Endothelial cell of umbilical vein (primary cell): ENCODE measurements around the gene FAM168A. TPM values are rescaled to one million over a fixed set of nuclear protein-coding genes. Genes with fewer than 3 reads are reported as not detected.

ENCODE experiments used
- BruUV-seq: library from RNA; stranded (reverse); fragments of 400-500 nt; replicated peaks from 2 replicates; lab custom pipeline; 2021; lab: Mats Ljungman, UMichigan
- CTCF ChIA-PET: fragments of 300-600, 350-600 bp; sonication (Branson Sonifier 250); formaldehyde crosslinking; loops from one replicate; lab custom pipeline; 2021; ENCODE audit warnings: antibody characterized with exemption, inconsistent platforms; lab: Charles Lee
- POLR2A ChIA-PET: fragments of 300-600, 350-600 bp; sonication (Branson Sonifier 250); formaldehyde crosslinking; loops from one replicate; lab custom pipeline; 2021; ENCODE audit warnings: antibody characterized with exemption, inconsistent platforms; lab: Charles Lee
- DNase-seq: peaks from one replicate; pipeline ENCODE4 v3.0.0-alpha.2; 2011; ENCODE audit warnings: low read depth, low spot score
- FAIRE-seq: peaks from 2 replicates; lab custom pipeline; 2011; peaks lifted over from hg19 to GRCh38; lab: Jason Lieb, UNC
- H2AFZ ChIP-seq: 2 replicates; pipeline ENCODE4 v1.6.0; 2012; ENCODE audit warnings: low read depth, low read length, control low read depth, inconsistent platforms
- H3K27ac ChIP-seq: 2 replicates; pipeline ENCODE4 v1.5.1; 2011; ENCODE audit warnings: low read depth, mild to moderate bottlenecking, control low read depth, low read length, moderate library complexity; ENCODE audit not compliant: insufficient read depth
- H3K27me3 ChIP-seq, 2 experiments: 2 replicates each; pipeline versions ENCODE4 v1.6.0 to v1.6.1; 2011; ENCODE audit warnings: low read length in 2 of 2, mixed read lengths in 1 of 2; ENCODE audit not compliant: control insufficient read depth in 2 of 2, insufficient read depth in 2 of 2
- H3K36me3 ChIP-seq, 2 experiments: 2 replicates in 1 of 2; 3 replicates in 1 of 2; pipeline ENCODE4 v1.5.1; 2011; ENCODE audit warnings: low read length in 2 of 2, mild to moderate bottlenecking in 1 of 2, moderate library complexity in 1 of 2; ENCODE audit not compliant: control insufficient read depth in 2 of 2, insufficient read depth in 2 of 2; ENCODE audit errors: extremely low read depth in 1 of 2
- H3K4me1 ChIP-seq: 3 replicates; pipeline ENCODE4 v1.5.1; 2011; ENCODE audit warnings: mild to moderate bottlenecking, low read length; ENCODE audit not compliant: control insufficient read depth, insufficient read depth; ENCODE audit errors: extremely low read depth
- H3K4me2 ChIP-seq: 2 replicates; pipeline ENCODE4 v1.6.1; 2011; ENCODE audit warnings: low read length, control low read depth, mixed read lengths; ENCODE audit not compliant: insufficient read depth
- H3K4me3 ChIP-seq, 3 experiments: fragments of 200-600 bp in 1 of 3; sonication (generic), shearing (Covaris generic) in 1 of 3; replicated peaks in 1 of 3; 2 replicates each; pipeline ENCODE4 v1.5.1; 2011 to 2016; ENCODE audit warnings: control low read depth in 3 of 3, low read length in 3 of 3, mild to moderate bottlenecking in 2 of 3, inconsistent platforms in 1 of 3, low read depth in 1 of 3, moderate library complexity in 1 of 3; ENCODE audit not compliant: insufficient read depth in 1 of 3
- H3K79me2 ChIP-seq: 2 replicates; pipeline ENCODE4 v1.6.0; 2012; ENCODE audit warnings: low read length, inconsistent platforms; ENCODE audit not compliant: control insufficient read depth, insufficient read depth
- H3K9ac ChIP-seq: replicated peaks from 2 replicates; pipeline ENCODE3; 2011; ENCODE audit warnings: low read length, control low read depth; ENCODE audit not compliant: insufficient read depth; ENCODE audit errors: extremely low read depth
- H3K9me1 ChIP-seq: replicated peaks from 3 replicates; pipeline ENCODE4 v1.6.0; 2011; ENCODE audit warnings: mild to moderate bottlenecking, low read length; ENCODE audit not compliant: control insufficient read depth, insufficient read depth; ENCODE audit errors: extremely low read depth
- H3K9me3 ChIP-seq: replicated peaks from 2 replicates; pipeline ENCODE4 v1.5.1; 2012; ENCODE audit warnings: low read length, inconsistent platforms; ENCODE audit not compliant: control insufficient read depth, insufficient read depth
- H4K20me1 ChIP-seq: replicated peaks from 2 replicates; pipeline ENCODE3; 2011; ENCODE audit warnings: mild to moderate bottlenecking, low read length; ENCODE audit not compliant: control insufficient read depth, insufficient read depth; ENCODE audit errors: extremely low read depth
- EZH2 ChIP-seq: IDR thresholded peaks from 2 replicates; pipeline ENCODE4 v1.6.1; 2012; ENCODE audit warnings: borderline replicate concordance, low read depth, mild to moderate bottlenecking, moderate library complexity, low read length, inconsistent platforms; ENCODE audit not compliant: severe bottlenecking
- FOS ChIP-seq: IDR thresholded peaks from 2 replicates; pipeline ENCODE4 v1.6.1; 2011; ENCODE audit warnings: mild to moderate bottlenecking, low read length, moderate library complexity, borderline replicate concordance; ENCODE audit not compliant: insufficient read depth
- GATA2 ChIP-seq: IDR thresholded peaks from 2 replicates; pipeline ENCODE4 v1.7.0; 2011; ENCODE audit warnings: low read depth, mild to moderate bottlenecking, moderate library complexity, mixed read lengths, low read length; ENCODE audit not compliant: insufficient read length, insufficient read depth
- JUN ChIP-seq: IDR thresholded peaks from 2 replicates; pipeline ENCODE4 v1.6.1; 2011; ENCODE audit warnings: borderline replicate concordance, low read depth; ENCODE audit not compliant: insufficient read length, insufficient read depth
- MYC ChIP-seq: IDR thresholded peaks from one replicate; pipeline ENCODE4 v1.6.1; 2011; ENCODE audit warnings: mild to moderate bottlenecking, low read depth, low read length
- POLR2A ChIP-seq: IDR thresholded peaks from 2 replicates; pipeline ENCODE4 v1.6.1; 2012; ENCODE audit warnings: low read depth, mild to moderate bottlenecking, control low read depth, low read length
- POLR2AphosphoS5 ChIP-seq: IDR thresholded peaks from 2 replicates; pipeline ENCODE4 v1.6.1; 2012; ENCODE audit warnings: low read depth, mild to moderate bottlenecking, control low read depth, low read length, moderate library complexity; ENCODE audit not compliant: insufficient read depth
- dilution Hi-C: fragments of 300-500 bp; cut with MboI; formaldehyde crosslinking; loops from one replicate; pipeline ENCODE4 v1.15.0; 2019; ENCODE audit warnings: low sequenced_read_pairs; ENCODE audit not compliant: extremely low pct_ligation_motif_present
- intact Hi-C: fragments of 100-400 bp; cut with micrococcal nuclease; formaldehyde crosslinking; loops from one replicate; pipeline ENCODE4 v1.10.0; 2022
- polyA plus RNA-seq, 4 experiments: library from polyadenylated mRNA; depleted of rRNA in 3 of 4; stranded (reverse) in 3 of 4; unstranded in 1 of 4; fragments of >200 nt; gene quantifications; 2 replicates each; pipeline versions ENCODE4 v1.2.1 to v1.2.3, GENCODE V29; 2011 to 2012; ENCODE audit warnings: missing spikeins in 1 of 4
- total RNA-seq: library from RNA; stranded (reverse); gene quantifications from 2 replicates; pipeline ENCODE4 v1.2.3, GENCODE V29; 2021
- TF ChIP-seq, protein P1 (sequence below): IDR thresholded peaks from 2 replicates; pipeline ENCODE4 v1.6.1; 2011; ENCODE audit not compliant: insufficient read depth, insufficient read length
- TF ChIP-seq, protein P2 (sequence below), 2 donors: IDR thresholded peaks; 1 replicate in 1 of 2; 2 replicates in 1 of 2; pipeline ENCODE4 v1.5.1; 2011; ENCODE audit warnings: low read length in 2 of 2, mild to moderate bottlenecking in 2 of 2, moderate library complexity in 2 of 2, control low read depth in 1 of 2, inconsistent platforms in 1 of 2, low read depth in 1 of 2; ENCODE audit not compliant: insufficient read depth in 1 of 2; ENCODE audit errors: extremely low read depth in 1 of 2

FAM168A gene
- total and polyA plus RNA-seq, 2 donors (not counting 3 experiments of a cell fraction or from before 2014, with no cell fraction given) = 17.0 to 20.5 TPM

DNA sequence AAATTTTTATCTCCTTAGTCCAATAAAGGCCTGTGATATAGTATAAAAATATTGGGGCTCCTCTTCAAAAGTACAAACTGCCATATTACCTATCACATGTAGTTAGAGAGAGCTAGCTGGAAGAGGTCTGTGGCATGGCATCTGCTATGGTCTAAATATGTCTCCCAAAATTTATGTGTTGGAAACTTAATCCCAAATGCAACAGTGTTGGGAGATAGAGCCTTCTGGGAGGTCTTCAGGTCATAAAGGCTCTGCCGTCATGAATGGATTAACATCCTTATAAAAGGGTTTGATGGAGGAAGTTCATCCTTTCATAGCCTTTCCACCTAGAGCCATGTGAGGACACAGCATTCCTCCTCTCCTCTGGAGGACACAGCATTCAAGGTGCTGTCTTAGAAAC, 116.3 kb downstream of the FAM168A start:
- ChIA-PET CTCF (interaction anchor here (1.1 to 3.9 kb wide), 3 partner anchors 25 to 143 kb away, joined by 3 to 83 read pairs (median 11); no protein-coding TSS in a partner anchor), POLR2A (no interaction called here)

DNA sequence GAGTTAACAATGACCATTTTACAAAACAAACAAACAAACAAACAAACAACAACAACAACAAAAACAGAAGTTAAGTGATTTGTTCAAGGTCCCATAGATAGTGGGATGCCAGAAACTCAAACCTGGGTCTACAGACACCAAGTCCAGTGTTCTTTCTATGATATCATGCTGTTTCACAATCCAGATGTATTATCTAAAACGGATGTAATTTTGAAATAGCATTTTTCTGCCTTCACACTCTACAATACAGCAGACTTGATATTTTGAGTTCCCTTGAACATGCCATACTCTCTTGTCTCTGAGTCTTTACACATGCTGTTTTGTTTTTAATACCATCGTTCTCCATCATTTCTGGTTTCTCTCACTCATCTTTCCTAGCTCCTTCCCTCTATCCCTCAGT, 117.2 kb downstream of the FAM168A start:
- Histone ChIP-seq H3K79me2 (no peaks in the 10 kb centered on the region), H3K4me2 (no peak overlapping the region), H3K9me1 (no peaks in the 10 kb centered on the region), H3K4me3 (no peak overlapping the region), H3K27ac (no peak overlapping the region), H3K9ac (no peak overlapping the region), H4K20me1 (no peaks in the 10 kb centered on the region), H2AFZ (no peak overlapping the region), H3K4me1 (no peaks in the 10 kb centered on the region), H3K36me3 (no peaks in the 10 kb centered on the region), H3K27me3 (no peaks in the 10 kb centered on the region), H3K9me3 (no peaks in the 10 kb centered on the region)
- DNase-seq = no peak
- TF ChIP-seq POLR2AphosphoS5 (no peak), FOS (no peak), EZH2 (no peak), JUN (no peak), GATA2 (no peak), POLR2A (no peak), MYC (no peak)
- TF ChIP-seq, protein P1, sequence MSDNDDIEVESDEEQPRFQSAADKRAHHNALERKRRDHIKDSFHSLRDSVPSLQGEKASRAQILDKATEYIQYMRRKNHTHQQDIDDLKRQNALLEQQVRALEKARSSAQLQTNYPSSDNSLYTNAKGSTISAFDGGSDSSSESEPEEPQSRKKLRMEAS = no peak
- TF ChIP-seq, protein P2, sequence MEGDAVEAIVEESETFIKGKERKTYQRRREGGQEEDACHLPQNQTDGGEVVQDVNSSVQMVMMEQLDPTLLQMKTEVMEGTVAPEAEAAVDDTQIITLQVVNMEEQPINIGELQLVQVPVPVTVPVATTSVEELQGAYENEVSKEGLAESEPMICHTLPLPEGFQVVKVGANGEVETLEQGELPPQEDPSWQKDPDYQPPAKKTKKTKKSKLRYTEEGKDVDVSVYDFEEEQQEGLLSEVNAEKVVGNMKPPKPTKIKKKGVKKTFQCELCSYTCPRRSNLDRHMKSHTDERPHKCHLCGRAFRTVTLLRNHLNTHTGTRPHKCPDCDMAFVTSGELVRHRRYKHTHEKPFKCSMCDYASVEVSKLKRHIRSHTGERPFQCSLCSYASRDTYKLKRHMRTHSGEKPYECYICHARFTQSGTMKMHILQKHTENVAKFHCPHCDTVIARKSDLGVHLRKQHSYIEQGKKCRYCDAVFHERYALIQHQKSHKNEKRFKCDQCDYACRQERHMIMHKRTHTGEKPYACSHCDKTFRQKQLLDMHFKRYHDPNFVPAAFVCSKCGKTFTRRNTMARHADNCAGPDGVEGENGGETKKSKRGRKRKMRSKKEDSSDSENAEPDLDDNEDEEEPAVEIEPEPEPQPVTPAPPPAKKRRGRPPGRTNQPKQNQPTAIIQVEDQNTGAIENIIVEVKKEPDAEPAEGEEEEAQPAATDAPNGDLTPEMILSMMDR (IDR thresholded peaks at IDR 0.05; ENCODE audit: extremely low read depth in 1 of 2, insufficient read depth in 1 of 2, low read depth in 1 of 2, low read length in 2 of 2) = no peak
- intact Hi-C loops = no loop called here
- POLR2A ChIA-PET = no interaction called here
- no TSS peak for BruUV-seq
- dilution Hi-C loops = no loop called here
- no peak for FAIRE-seq
- CTCF ChIA-PET = interaction anchor here (0.8 to 3.9 kb wide), 13 partner anchors 8 to 180 kb away, joined by 3 to 86 read pairs (median 11); no protein-coding TSS in a partner anchor

More for the DNA sequence above, 116.3 kb downstream of the FAM168A start:
- no peaks in the 10 kb centered on the region for H3K36me3 ChIP-seq
- dilution Hi-C loops (no loop called here), intact Hi-C loops (no loop called here)
- no peak overlapping the region for H3K9ac ChIP-seq
- DNase-seq = no peak
- no peak overlapping the region for H3K27ac ChIP-seq
- H3K9me1 ChIP-seq = no peaks in the 10 kb centered on the region
- no TSS peak for BruUV-seq
- H3K4me2 ChIP-seq = no peak overlapping the region
- no peaks in the 10 kb centered on the region for H3K27me3 ChIP-seq
- H3K4me3 ChIP-seq = no peak overlapping the region
- no peak for TF ChIP-seq POLR2AphosphoS5
- TF ChIP-seq FOS = no peak
- TF ChIP-seq GATA2 = no peak
- no peak for TF ChIP-seq POLR2A
- no peak for TF ChIP-seq JUN
- TF ChIP-seq, protein P2 (IDR thresholded peaks at IDR 0.05; ENCODE audit: extremely low read depth in 1 of 2, insufficient read depth in 1 of 2, low read depth in 1 of 2, low read length in 2 of 2) = no peak
- no peaks in the 10 kb centered on the region for H3K4me1 ChIP-seq
- no peak for FAIRE-seq
- no peak overlapping the region for H2AFZ ChIP-seq
- H3K79me2 ChIP-seq = no peaks in the 10 kb centered on the region
- H4K20me1 ChIP-seq = no peaks in the 10 kb centered on the region
- no peaks in the 10 kb centered on the region for H3K9me3 ChIP-seq
